Osteocyte (in vitro differentiated cells): ENCODE measurements around the gene RAD51B. TPM values are rescaled to one million over a fixed set of nuclear protein-coding genes. Genes with fewer than 3 reads are reported as not detected.

Experiments
- DNase-seq: peaks from one replicate; pipeline ENCODE4 v3.0.0; 2021; ENCODE audit warnings: mixed read lengths; ENCODE audit not compliant: unreplicated experiment; ENCODE audit errors: extremely low spot score
- H3K27ac Mint-ChIP-seq: one replicate; pipeline ENCODE4 v1.8.0; 2021; ENCODE audit warnings: mild to moderate bottlenecking, mixed read lengths; ENCODE audit not compliant: unreplicated experiment
- H3K27me3 Mint-ChIP-seq: one replicate; pipeline ENCODE4 v1.8.0; 2021; ENCODE audit warnings: mixed read lengths; ENCODE audit not compliant: unreplicated experiment
- H3K36me3 Mint-ChIP-seq: one replicate; pipeline ENCODE4 v1.8.0; 2021; ENCODE audit warnings: mixed read lengths; ENCODE audit not compliant: unreplicated experiment
- H3K4me1 Mint-ChIP-seq: one replicate; pipeline ENCODE4 v1.8.0; 2021; ENCODE audit warnings: mixed read lengths; ENCODE audit not compliant: unreplicated experiment
- H3K4me3 Mint-ChIP-seq: one replicate; pipeline ENCODE4 v1.8.0; 2021; ENCODE audit warnings: mild to moderate bottlenecking, moderate library complexity, mixed read lengths; ENCODE audit not compliant: unreplicated experiment
- H3K9me3 Mint-ChIP-seq: one replicate; pipeline ENCODE4 v1.8.0; 2021; ENCODE audit warnings: mixed read lengths; ENCODE audit not compliant: unreplicated experiment
- total RNA-seq: library from RNA; stranded (reverse); gene quantifications from 2 replicates; pipeline ENCODE4 v1.2.1, GENCODE V29; 2021
- TF ChIP-seq, protein P1 (sequence below): fragments of 200-600 bp; sonication (generic); IDR thresholded peaks from 2 replicates; pipeline ENCODE4 v1.5.0; 2021; ENCODE audit warnings: antibody characterized with exemption, mild to moderate bottlenecking, moderate library complexity

Gene RAD51B
- total RNA-seq, 1 donor from 2014 or later, result 12.7 TPM

DNA sequence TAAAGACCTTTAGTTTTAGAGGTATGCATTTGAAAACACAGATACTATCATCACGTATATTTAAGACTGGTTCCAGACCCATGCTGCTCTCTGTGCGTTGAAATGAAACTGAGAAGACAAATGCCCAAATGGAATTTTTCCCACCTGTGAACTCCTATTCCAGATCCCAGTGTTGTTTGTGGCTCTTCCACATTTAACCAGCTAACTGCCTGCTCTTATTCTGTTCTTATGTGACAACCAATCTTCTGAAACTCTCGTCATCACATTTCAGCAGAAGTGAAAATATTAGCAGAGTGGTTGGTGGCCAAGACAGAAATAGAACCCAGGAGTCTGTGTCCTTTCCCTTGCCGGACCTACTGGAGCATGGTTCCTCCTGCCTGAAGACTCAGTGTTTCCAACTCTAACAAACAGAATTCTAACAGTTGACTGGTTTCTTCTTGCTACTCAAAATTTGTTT is 460.2 kb downstream of the RAD51B start:
- Mint-ChIP-seq H3K27ac (no peak overlapping the region), H3K4me1 (peaks cover 14% of the 10 kb centered on the region), H3K4me3 (no peak overlapping the region), H3K36me3 (no peaks in the 10 kb centered on the region), H3K9me3 (no peaks in the 10 kb centered on the region), H3K27me3 (no peaks in the 10 kb centered on the region)
- TF ChIP-seq, protein P1, sequence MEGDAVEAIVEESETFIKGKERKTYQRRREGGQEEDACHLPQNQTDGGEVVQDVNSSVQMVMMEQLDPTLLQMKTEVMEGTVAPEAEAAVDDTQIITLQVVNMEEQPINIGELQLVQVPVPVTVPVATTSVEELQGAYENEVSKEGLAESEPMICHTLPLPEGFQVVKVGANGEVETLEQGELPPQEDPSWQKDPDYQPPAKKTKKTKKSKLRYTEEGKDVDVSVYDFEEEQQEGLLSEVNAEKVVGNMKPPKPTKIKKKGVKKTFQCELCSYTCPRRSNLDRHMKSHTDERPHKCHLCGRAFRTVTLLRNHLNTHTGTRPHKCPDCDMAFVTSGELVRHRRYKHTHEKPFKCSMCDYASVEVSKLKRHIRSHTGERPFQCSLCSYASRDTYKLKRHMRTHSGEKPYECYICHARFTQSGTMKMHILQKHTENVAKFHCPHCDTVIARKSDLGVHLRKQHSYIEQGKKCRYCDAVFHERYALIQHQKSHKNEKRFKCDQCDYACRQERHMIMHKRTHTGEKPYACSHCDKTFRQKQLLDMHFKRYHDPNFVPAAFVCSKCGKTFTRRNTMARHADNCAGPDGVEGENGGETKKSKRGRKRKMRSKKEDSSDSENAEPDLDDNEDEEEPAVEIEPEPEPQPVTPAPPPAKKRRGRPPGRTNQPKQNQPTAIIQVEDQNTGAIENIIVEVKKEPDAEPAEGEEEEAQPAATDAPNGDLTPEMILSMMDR, result no peak
- DNase-seq, result no peak

DNA sequence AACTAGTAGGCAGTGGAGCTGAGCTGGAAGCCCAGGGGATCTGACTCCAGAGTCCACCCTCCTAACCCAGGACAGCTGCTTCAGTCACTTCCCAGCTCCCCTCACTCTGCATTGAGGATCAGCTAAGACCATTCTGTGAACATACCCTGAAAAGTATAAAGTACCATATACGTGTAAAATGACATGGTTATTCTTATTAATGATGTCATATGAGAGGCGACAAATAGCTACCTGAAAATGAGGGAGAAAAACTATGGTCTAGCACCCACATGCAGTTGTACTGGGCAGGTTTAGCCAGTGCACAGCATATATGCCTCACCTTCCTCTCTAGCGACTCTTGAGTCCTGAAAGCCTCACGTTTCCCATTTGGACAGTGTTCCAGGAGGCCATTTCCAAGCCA is 461.9 kb downstream of the RAD51B start:
- Mint-ChIP-seq H3K36me3 (no peaks in the 10 kb centered on the region), H3K4me1 (peaks cover 14% of the 10 kb centered on the region), H3K27ac (no peak overlapping the region), H3K27me3 (no peaks in the 10 kb centered on the region), H3K4me3 (no peak overlapping the region), H3K9me3 (no peaks in the 10 kb centered on the region)
- TF ChIP-seq, protein P1, result no peak
- no peak for DNase-seq

DNA sequence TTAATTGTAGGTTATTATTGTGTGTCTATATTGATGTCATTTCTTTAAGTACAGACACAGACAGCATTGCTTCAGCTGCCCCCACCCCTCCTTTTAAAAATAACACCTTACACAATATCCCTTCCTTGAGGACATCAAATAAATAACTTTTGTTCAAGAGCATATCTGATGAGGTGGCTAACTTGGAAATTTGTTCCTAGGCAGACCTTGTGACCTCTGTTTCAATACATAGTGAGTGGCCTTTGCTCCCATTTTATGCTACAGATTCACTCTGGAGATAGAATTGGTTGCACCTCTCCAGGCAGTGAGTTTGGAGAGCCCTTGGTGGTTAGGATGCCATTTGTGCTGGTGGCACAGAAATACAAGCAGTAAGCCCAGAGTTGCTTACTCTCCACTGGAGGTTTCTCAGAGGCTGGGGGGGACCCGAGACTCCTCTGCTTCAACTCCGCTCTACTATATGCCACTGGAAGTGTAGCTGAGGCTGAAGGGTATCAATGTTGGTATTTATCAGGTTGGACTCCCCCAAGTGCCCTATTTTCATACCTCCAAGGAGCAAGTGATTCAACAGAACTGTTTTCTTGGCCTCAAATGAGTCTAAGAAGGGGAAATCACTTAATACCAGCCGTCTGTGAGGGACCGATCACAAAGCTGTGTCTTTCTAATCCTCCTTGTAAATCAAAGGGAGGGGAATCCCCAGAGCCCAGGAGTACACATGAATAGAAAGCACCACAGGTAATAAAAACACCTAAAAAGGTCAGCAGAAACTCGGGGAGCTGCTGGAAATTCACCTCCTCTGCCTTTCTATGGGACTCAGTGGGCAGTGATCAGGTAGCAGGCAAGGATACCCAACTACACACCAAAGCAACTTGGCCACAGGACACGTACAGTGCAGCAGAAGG is 463.1 kb downstream of the RAD51B start:
- TF ChIP-seq, protein P1, result no peak
- no peaks in the 10 kb centered on the region for H3K36me3 Mint-ChIP-seq
- no peak overlapping the region for H3K27ac Mint-ChIP-seq
- no peaks in the 10 kb centered on the region for H3K9me3 Mint-ChIP-seq
- H3K4me3 Mint-ChIP-seq, result no peak overlapping the region
- no peaks in the 10 kb centered on the region for H3K27me3 Mint-ChIP-seq
- DNase-seq, result no peak
- H3K4me1 Mint-ChIP-seq, result peaks cover 14% of the 10 kb centered on the region

DNA sequence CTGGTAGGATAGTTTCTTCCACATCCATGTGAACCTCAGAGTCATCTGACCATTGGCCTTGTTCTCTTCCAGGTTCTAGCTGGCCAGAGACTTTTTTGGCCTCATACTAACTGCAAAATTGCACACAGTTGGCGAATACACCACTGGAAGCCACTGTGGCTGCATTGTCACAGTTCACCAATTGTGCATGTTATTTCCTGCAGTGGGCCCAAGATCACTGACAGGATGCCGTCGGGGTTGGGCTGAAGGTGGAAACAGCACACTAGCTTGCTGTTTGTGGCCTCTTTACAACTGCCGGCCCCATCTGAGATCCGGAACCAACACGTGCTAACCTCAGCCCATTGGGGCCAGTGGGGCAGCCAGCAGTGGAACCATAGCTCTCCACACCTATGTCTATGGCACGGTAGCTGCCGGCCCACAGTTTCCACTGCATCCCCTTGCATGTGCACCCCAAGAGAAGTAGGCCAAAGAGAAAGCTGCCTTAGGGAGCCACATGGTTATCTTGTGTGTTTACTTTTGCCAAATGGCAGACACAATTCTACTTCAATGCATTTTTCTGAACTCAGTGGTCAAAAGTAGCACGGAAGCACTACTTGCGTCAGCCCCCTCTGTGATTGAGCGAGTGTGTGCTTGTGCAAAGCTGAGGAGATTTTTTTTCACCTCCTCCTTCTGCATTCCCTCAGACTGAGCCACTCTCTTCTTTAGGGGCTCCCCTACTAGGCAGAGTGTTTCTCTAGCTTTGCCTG is 464.0 kb downstream of the RAD51B start:
- DNase-seq, result no peak
- Mint-ChIP-seq H3K27me3 (no peaks in the 10 kb centered on the region), H3K36me3 (no peaks in the 10 kb centered on the region), H3K27ac (no peak overlapping the region), H3K4me3 (no peak overlapping the region), H3K9me3 (no peaks in the 10 kb centered on the region), H3K4me1 (peaks cover 8% of the 10 kb centered on the region)
- TF ChIP-seq, protein P1, result no peak

DNA sequence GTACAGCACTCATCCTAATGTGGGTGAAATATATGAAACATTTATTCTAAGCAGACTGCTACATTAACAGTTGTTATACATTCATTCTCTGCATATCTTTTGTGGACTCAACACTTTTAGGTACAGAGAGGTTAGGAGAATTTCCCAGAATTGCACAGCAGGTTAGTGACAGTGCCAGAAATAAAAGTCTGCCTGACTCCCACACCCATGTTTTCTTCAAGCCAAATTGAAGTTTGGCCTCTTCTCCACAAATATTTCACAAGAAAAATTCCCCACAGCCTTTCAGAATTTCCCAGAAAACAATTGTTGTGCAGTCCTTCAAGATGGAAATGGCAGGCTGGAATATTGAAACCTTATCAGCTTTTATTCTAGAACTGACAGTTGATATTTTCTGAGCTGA is 464.8 kb downstream of the RAD51B start:
- Mint-ChIP-seq H3K4me3 (no peak overlapping the region), H3K36me3 (no peaks in the 10 kb centered on the region), H3K9me3 (no peaks in the 10 kb centered on the region), H3K4me1 (peaks cover under 1% of the 10 kb centered on the region), H3K27ac (no peak overlapping the region), H3K27me3 (no peaks in the 10 kb centered on the region)
- no peak for DNase-seq
- TF ChIP-seq, protein P1, result no peak
